Fibroblast of skin of back (primary cell): ENCODE data around the gene SDCCAG8.
A peak's percentile ranks its signal among the peaks of the same experiment; 100 is the strongest.

Source experiments
- DNase-seq: peaks from one replicate; pipeline ENCODE4 v3.0.0-alpha.2; 2013

SDCCAG8 gene

GRCh38 chr1:243254233-243254926 lies 1.5 kb upstream of the SDCCAG8 start:
- peak; percentile 64 for DNase-seq

- DNase-seq, result peak; percentile 98
Measured at GRCh38 chr1:243254927-243255790, 682 bp upstream of the SDCCAG8 start, which contains the start of gene CEP170. TSS of gene CEP170 (minus strand) at chr1:243255281. CDS start at chr1:243225280, 30,001 bp downstream.

GRCh38 chr1:243256590-243256989 lies 749 bp downstream of the SDCCAG8 start:
- DNase-seq, result no peak

- DNase-seq, result no peak
Measured at GRCh38 chr1:243257189-243257588, 1.3 kb downstream of the SDCCAG8 start.

- no peak for DNase-seq
Measured at GRCh38 chr1:243258731-243259130, 2.9 kb downstream of the SDCCAG8 start.

GRCh38 chr1:243260221-243260880 lies 4.5 kb downstream of the SDCCAG8 start:
- DNase-seq, result no peak

GRCh38 chr1:243261390-243261789 lies 5.5 kb downstream of the SDCCAG8 start:
- peak; percentile 43 for DNase-seq

GRCh38 chr1:243264717-243265116 lies 8.9 kb downstream of the SDCCAG8 start:
- DNase-seq, result peak; percentile 78

GRCh38 chr1:243266231-243266630 lies 10.4 kb downstream of the SDCCAG8 start:
- DNase-seq, result peak; percentile 52

- DNase-seq, result no peak
Measured at GRCh38 chr1:243267471-243267880, 11.6 kb downstream of the SDCCAG8 start.

- DNase-seq, result peak; percentile 95
Measured at GRCh38 chr1:243267914-243268653, 12.2 kb downstream of the SDCCAG8 start.

GRCh38 chr1:243268751-243269460 lies 13.1 kb downstream of the SDCCAG8 start:
- peak; percentile 65 for DNase-seq

GRCh38 chr1:243269461-243269801 lies 13.6 kb downstream of the SDCCAG8 start:
- peak; percentile 33 for DNase-seq

- no peak for DNase-seq
Measured at GRCh38 chr1:243270097-243270864, 14.4 kb downstream of the SDCCAG8 start.

GRCh38 chr1:243271996-243272395 lies 16.2 kb downstream of the SDCCAG8 start:
- peak; percentile 45 for DNase-seq

GRCh38 chr1:243272401-243272800 lies 16.6 kb downstream of the SDCCAG8 start:
- DNase-seq, result no peak

GRCh38 chr1:243273506-243273905 lies 17.7 kb downstream of the SDCCAG8 start:
- no peak for DNase-seq

GRCh38 chr1:243273945-243274344 lies 18.1 kb downstream of the SDCCAG8 start:
- DNase-seq, result no peak

- DNase-seq, result no peak
Measured at GRCh38 chr1:243275316-243275715, 19.5 kb downstream of the SDCCAG8 start.

GRCh38 chr1:243280571-243281129 lies 24.8 kb downstream of the SDCCAG8 start:
- DNase-seq, result no peak

GRCh38 chr1:243281672-243282071 lies 25.8 kb downstream of the SDCCAG8 start:
- DNase-seq, result no peak
